Breast epithelium (tissue), 4 donors: ENCODE data around the gene DIPK1C. TPM values are rescaled to one million over a fixed set of nuclear protein-coding genes. Genes with fewer than 3 reads are reported as not detected.
A peak's percentile ranks its signal among the peaks of the same experiment; 100 is the strongest.
"Not testable (repeated sequence)": the region's sequence is repeated elsewhere in the genome, so short reads cannot be mapped to it uniquely, and the experiment has no call there.

Source experiments
- DNase-seq, 2 donors: peaks; one replicate each; pipeline ENCODE4 v3.0.0-alpha.2; 2019; ENCODE audit warnings: low spot score in 2 of 2
- H3K27ac ChIP-seq, 2 donors: fragments of 200-600 bp; sonication (generic) in 1 of 2; one replicate each; pipeline ENCODE4 v1.5.1; 2016 to 2019; ENCODE audit warnings: mild to moderate bottlenecking in 1 of 2
- H3K27me3 ChIP-seq, 2 donors: fragments of 200-600 bp; sonication (generic) in 1 of 2; one replicate each; pipeline versions ENCODE4 v1.5.1 to v1.6.0; 2017 to 2019; ENCODE audit warnings: control low read depth in 1 of 2, mild to moderate bottlenecking in 1 of 2
- H3K36me3 ChIP-seq: fragments of 200-600 bp; one replicate; pipeline ENCODE4 v1.5.1; 2019
- H3K4me1 ChIP-seq, 2 donors: fragments of 200-600 bp; sonication (generic); one replicate each; pipeline ENCODE4 v1.5.1; 2016 to 2019; ENCODE audit warnings: control low read depth in 1 of 2
- H3K4me3 ChIP-seq, 3 donors: fragments of 200-600 bp; sonication (generic); 1 replicate in 2 of 3; 2 replicates in 1 of 3; pipeline ENCODE4 v1.5.1; 2016 to 2019; ENCODE audit warnings: mild to moderate bottlenecking in 3 of 3, moderate library complexity in 2 of 3
- H3K9me3 ChIP-seq, 2 donors: fragments of 200-600 bp; sonication (generic) in 1 of 2; one replicate each; pipeline ENCODE4 v1.5.1; 2016 to 2019; ENCODE audit warnings: control low read depth in 1 of 2
- CTCF ChIP-seq, 3 donors: fragments of 450-650 bp; IDR thresholded peaks; one replicate each; pipeline ENCODE4 v1.5.1; 2016 to 2017; ENCODE audit warnings: antibody characterized with exemption in 3 of 3, mild to moderate bottlenecking in 3 of 3, moderate library complexity in 3 of 3
- POLR2A ChIP-seq: fragments of 450-650 bp; IDR thresholded peaks from one replicate; pipeline ENCODE4 v1.6.1; 2016; ENCODE audit warnings: antibody characterized with exemption, mild to moderate bottlenecking, moderate library complexity
- POLR2AphosphoS5 ChIP-seq, 3 donors: sonication (generic); formaldehyde crosslinking; IDR thresholded peaks; one replicate each; pipeline ENCODE4 v1.6.1; 2017; ENCODE audit warnings: antibody characterized with exemption in 3 of 3
- intact Hi-C: fragments of 100-400 bp; cut with DNase I; formaldehyde crosslinking; loops from one replicate; pipeline ENCODE4 v1.15.1; 2023; ENCODE audit warnings: low total_unique reads
- total RNA-seq, 3 donors: library from RNA; depleted of rRNA; stranded (reverse); fragments of >200 nt; gene quantifications; one replicate each; pipeline ENCODE4 v1.1.0, GENCODE V29; 2016

DIPK1C gene
- under 1 TPM in 1 of 3 donors, not detected in 2; 0.16 TPM for total RNA-seq

GRCh38 chr18:74457043-74457724 lies at the start of gene DIPK1C:
DIPK1C (minus strand) TSS chr18:74457308; CDS start chr18:74457259, 49 bp downstream.
- intact Hi-C loops, result no loop called here
- H3K27ac ChIP-seq, result no peak within 1 kb of the TSS
- no peaks in the 10 kb centered on the region for H3K9me3 ChIP-seq
- H3K36me3 ChIP-seq, result no peaks in the 10 kb centered on the region
- no peak for DNase-seq
- peaks cover 3 to 34% of the 10 kb centered on the region in 2 donors for H3K27me3 ChIP-seq
- H3K4me1 ChIP-seq, result peaks cover 0 to 8% of the 10 kb centered on the region in 2 donors
- TF ChIP-seq POLR2AphosphoS5 (IDR thresholded peaks at IDR 0.05) (no peak), POLR2A (no peak), CTCF (IDR thresholded peaks at IDR 0.05) (no peak)
- peak within 1 kb of the TSS; percentile 43 to 69 (median 44) for H3K4me3 ChIP-seq

GRCh38 chr18:74506448-74507084 lies 49.5 kb upstream of the DIPK1C start:
- H3K9me3 ChIP-seq, result no peaks in the 10 kb centered on the region
- no peak for TF ChIP-seq CTCF (IDR thresholded peaks at IDR 0.05)
- no peak for TF ChIP-seq POLR2AphosphoS5 (IDR thresholded peaks at IDR 0.05)
- no peak for TF ChIP-seq POLR2A
- intact Hi-C loops, result loop anchor here (1.0 kb wide), 2 partner anchors 15 to 27 kb away; no protein-coding TSS in a partner anchor
- no peak overlapping the region for H3K27ac ChIP-seq
- no peaks in the 10 kb centered on the region for H3K36me3 ChIP-seq
- H3K4me3 ChIP-seq, result no peak overlapping the region
- no peaks in the 10 kb centered on the region for H3K4me1 ChIP-seq
- no peaks in the 10 kb centered on the region for H3K27me3 ChIP-seq
- no peak for DNase-seq

- Histone ChIP-seq H3K9me3 (no peaks in the 10 kb centered on the region), H3K27me3 (no peaks in the 10 kb centered on the region), H3K4me1 (no peaks in the 10 kb centered on the region), H3K36me3 (no peaks in the 10 kb centered on the region), H3K27ac (no peak overlapping the region), H3K4me3 (no peak overlapping the region)
- no peak for DNase-seq
- TF ChIP-seq POLR2AphosphoS5 (IDR thresholded peaks at IDR 0.05), result no peak
- TF ChIP-seq POLR2A, result no peak
- no peak for TF ChIP-seq CTCF (IDR thresholded peaks at IDR 0.05)
- intact Hi-C loops, result no loop called here
Observed at GRCh38 chr18:74505776-74506175, 48.7 kb upstream of the DIPK1C start.

- no peak overlapping the region for H3K27ac ChIP-seq
- H3K36me3 ChIP-seq, result no peaks in the 10 kb centered on the region
- TF ChIP-seq POLR2A, result no peak
- no peak for TF ChIP-seq POLR2AphosphoS5 (IDR thresholded peaks at IDR 0.05)
- TF ChIP-seq CTCF (IDR thresholded peaks at IDR 0.05), result no peak
- no peak overlapping the region for H3K4me3 ChIP-seq
- intact Hi-C loops, result no loop called here
- no peak for DNase-seq
- no peaks in the 10 kb centered on the region for H3K27me3 ChIP-seq
- no peaks in the 10 kb centered on the region for H3K9me3 ChIP-seq
- no peaks in the 10 kb centered on the region for H3K4me1 ChIP-seq
Observed at GRCh38 chr18:74503137-74503536, 46.0 kb upstream of the DIPK1C start.

- DNase-seq, result peak in 1 of 2 donors; percentile 62
- Histone ChIP-seq H3K9me3 (no peaks in the 10 kb centered on the region), H3K36me3 (no peaks in the 10 kb centered on the region), H3K27ac (peak overlapping the region; percentile 71 to 80), H3K4me1 (no peaks in the 10 kb centered on the region), H3K4me3 (peak overlapping the region in 1 of 3 donors; percentile 40), H3K27me3 (no peaks in the 10 kb centered on the region)
- TF ChIP-seq POLR2A (no peak), CTCF (IDR thresholded peaks at IDR 0.05) (no peak), POLR2AphosphoS5 (IDR thresholded peaks at IDR 0.05) (no peak)
- intact Hi-C loops, result no loop called here
Observed at GRCh38 chr18:74501386-74501785, 44.3 kb upstream of the DIPK1C start.

- H3K27ac ChIP-seq, result peak overlapping the region; percentile 71 to 80
Observed at GRCh38 chr18:74500774-74501173, 43.7 kb upstream of the DIPK1C start.

More at GRCh38 chr18:74500774-74501173, 43.7 kb upstream of the DIPK1C start:
- intact Hi-C loops, H3K36me3 ChIP-seq, H3K9me3 ChIP-seq, H3K4me1 ChIP-seq, DNase-seq, H3K27me3 ChIP-seq: not testable (repeated sequence)
- peak overlapping the region in 2 of 3 donors; percentile 5 to 40 for H3K4me3 ChIP-seq
